ENCODE results near the gene NRIP1. TPM values are rescaled to one million over a fixed set of nuclear protein-coding genes. Genes with fewer than 3 reads are reported as not detected.
"Not testable (repeated sequence)": the region's sequence is repeated elsewhere in the genome, so short reads cannot be mapped to it uniquely, and the experiment has no call there.

NRIP1 gene
- total RNA-seq, 1 donor from 2014 or later: 30.9 TPM

DNA sequence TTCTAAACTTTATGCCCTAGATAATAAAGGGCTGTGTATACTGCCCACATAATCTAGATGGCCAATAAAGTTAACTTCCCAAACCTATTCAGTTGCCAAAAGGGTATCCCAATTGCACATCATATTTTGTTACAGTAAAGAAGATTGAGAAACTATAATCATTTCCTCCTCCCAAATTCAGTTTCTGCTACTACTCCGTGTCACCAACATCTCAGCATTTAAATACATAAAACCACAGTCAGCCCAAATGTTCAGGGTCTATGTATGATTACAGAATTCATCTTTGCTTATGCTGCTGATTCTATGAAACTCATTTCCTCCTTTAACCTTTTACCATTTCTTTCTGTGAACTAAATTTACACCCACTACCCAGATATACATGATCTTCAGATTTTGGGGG lies 28.6 kb downstream of the NRIP1 start:
- DNase-seq (ENCODE audit: extremely low spot score in 2 of 2): no peak
- no peaks in the 10 kb centered on the region for H3K36me3 ChIP-seq
- H3K27ac ChIP-seq: no peak overlapping the region
- intact Hi-C loops (cut with DNase I): no loop called here
- H3K4me3 ChIP-seq: no peak overlapping the region
- H3K4me1 ChIP-seq: peaks cover 25% of the 10 kb centered on the region
- TF ChIP-seq POLR2AphosphoS5 (IDR thresholded peaks at IDR 0.05; ENCODE audit: insufficient read depth in 1 of 2, low read depth in 1 of 2) (no peak), POLR2A (IDR thresholded peaks at IDR 0.05) (no peak), CTCF (IDR thresholded peaks at IDR 0.05) (no peak)
- H3K9me3 ChIP-seq: no peaks in the 10 kb centered on the region
- no peaks in the 10 kb centered on the region for H3K27me3 ChIP-seq

DNA sequence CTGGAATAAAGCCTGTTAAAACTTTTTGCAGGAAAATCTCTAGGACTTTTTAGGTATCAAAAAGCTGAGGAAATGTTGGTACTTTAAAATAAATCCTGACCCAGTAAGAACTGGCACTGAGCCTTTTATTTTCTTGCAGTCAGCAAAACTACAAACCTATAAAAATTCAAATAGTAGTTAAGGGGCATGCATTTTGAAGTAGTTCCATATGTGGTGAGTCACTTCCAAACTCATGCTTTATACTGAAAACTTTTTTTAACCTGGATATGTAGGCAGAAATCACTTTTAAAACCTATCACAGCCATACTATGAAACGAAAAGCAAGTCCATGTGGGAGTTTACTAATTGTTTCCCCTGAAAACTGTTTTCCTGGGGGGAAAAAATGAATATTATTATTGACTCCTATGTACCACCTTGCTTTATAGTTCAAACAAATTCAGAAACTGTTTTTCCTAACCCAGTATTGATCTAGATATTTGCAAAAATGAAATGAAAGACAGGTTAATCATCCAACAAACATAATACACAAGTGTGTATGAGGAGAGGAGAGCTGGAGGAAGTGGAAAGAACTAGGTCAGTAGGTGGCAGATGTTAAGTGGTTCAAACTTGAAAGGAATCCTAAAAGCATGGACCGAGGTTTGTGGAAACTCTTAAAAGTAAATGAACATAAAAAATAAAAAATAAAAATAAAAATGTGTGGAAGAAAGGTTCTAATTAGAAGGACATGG lies 30.5 kb downstream of the NRIP1 start:
- no peaks in the 10 kb centered on the region for H3K27me3 ChIP-seq

DNA sequence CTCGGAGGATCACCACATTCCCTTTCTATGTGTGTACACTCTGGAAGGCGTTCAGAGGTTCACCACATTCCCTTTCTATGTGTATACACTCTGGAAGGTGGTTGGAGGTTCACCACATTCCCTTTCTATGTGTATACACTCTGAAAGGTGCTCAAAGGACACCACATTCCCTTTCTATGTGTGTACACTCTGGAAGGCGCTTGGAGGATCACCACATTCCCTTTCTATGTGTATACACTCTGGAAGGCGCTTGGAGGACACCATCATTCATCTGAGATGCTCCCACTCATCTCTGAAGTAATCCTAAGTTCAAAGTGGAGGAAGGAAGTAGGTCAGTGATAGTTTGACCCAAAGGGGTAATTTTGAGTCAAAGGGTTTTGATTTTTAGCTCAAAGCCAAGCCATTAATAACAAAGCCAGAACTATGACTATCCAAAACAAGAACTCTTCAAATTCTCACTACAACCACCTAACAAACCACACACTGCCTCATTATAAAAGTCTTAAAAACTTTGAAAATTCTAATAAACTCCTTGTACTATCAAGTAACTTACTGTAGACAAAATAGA lies 32.9 kb downstream of the NRIP1 start:
- no peak for DNase-seq (ENCODE audit: extremely low spot score in 2 of 2)
- TF ChIP-seq POLR2AphosphoS5 (IDR thresholded peaks at IDR 0.05; ENCODE audit: insufficient read depth in 1 of 2, low read depth in 1 of 2) (no peak), POLR2A (IDR thresholded peaks at IDR 0.05) (no peak), CTCF (IDR thresholded peaks at IDR 0.05) (no peak)
- Histone ChIP-seq H3K4me3 (no peak overlapping the region), H3K4me1 (peaks cover 45% of the 10 kb centered on the region), H3K27ac (no peak overlapping the region), H3K9me3 (no peaks in the 10 kb centered on the region), H3K27me3 (no peaks in the 10 kb centered on the region), H3K36me3 (no peaks in the 10 kb centered on the region)
- intact Hi-C loops (cut with DNase I): no loop called here

More for the DNA sequence above, 30.5 kb downstream of the NRIP1 start:
- H3K36me3 ChIP-seq: no peaks in the 10 kb centered on the region
- intact Hi-C loops (cut with DNase I): no loop called here
- no peak for TF ChIP-seq POLR2A (IDR thresholded peaks at IDR 0.05)
- TF ChIP-seq CTCF (IDR thresholded peaks at IDR 0.05): no peak
- no peak for TF ChIP-seq POLR2AphosphoS5 (IDR thresholded peaks at IDR 0.05; ENCODE audit: insufficient read depth in 1 of 2, low read depth in 1 of 2)
- H3K27ac ChIP-seq: no peak overlapping the region
- DNase-seq (ENCODE audit: extremely low spot score in 2 of 2): no peak
- H3K4me3 ChIP-seq: no peak overlapping the region
- no peaks in the 10 kb centered on the region for H3K9me3 ChIP-seq
- H3K4me1 ChIP-seq: peaks cover 33% of the 10 kb centered on the region

- H3K4me1 ChIP-seq: peaks cover 45% of the 10 kb centered on the region
- DNase-seq (ENCODE audit: extremely low spot score in 2 of 2); H3K27ac ChIP-seq; H3K27me3 ChIP-seq; H3K9me3 ChIP-seq; H3K36me3 ChIP-seq; intact Hi-C loops (cut with DNase I); H3K4me3 ChIP-seq: not testable (repeated sequence)
Measured at GRCh38 chr21:15031362-15031761, 33.4 kb downstream of the NRIP1 start.

DNA sequence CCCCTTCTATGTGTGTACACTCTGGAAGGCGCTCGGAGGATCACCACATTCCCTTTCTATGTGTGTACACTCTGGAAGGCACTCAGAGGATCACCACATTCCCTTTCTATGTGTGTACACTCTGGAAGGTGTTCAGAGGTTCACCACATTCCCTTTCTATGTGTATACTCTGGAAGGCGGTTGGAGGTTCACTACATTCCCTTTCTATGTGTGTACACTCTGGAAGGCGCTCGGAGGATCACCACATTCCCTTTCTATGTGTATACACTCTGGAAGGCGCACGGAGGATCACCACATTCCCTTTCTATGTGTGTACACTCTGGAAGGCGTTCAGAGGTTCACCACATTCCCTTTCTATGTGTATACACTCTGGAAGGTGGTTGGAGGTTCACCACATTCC lies 33.9 kb downstream of the NRIP1 start:
- peaks cover 45% of the 10 kb centered on the region for H3K4me1 ChIP-seq
- H3K27me3 ChIP-seq; H3K4me3 ChIP-seq; H3K9me3 ChIP-seq; intact Hi-C loops (cut with DNase I); H3K36me3 ChIP-seq; H3K27ac ChIP-seq; DNase-seq (ENCODE audit: extremely low spot score in 2 of 2): not testable (repeated sequence)

DNA sequence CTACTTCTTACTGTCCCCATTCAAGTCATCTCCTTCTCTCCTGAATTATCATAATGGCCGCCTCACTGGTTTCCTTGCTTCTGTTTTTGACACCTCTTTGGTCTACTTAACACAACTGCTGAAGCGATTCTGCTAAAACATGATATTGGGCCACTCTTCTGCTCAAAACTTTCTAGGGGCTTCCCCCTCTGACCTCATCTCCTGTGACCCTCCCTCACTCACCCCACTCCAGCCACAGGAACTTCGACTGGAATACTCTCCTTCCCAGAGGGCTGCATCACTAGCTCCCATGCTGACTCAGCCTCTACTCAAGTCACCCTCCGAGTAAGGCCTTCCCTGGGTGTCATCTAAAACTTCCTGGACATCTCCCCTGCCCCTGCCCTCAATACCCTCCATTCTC lies 35.7 kb downstream of the NRIP1 start:
- intact Hi-C loops (cut with DNase I): no loop called here
- TF ChIP-seq POLR2A (IDR thresholded peaks at IDR 0.05) (no peak), CTCF (IDR thresholded peaks at IDR 0.05) (no peak)
- DNase-seq (ENCODE audit: extremely low spot score in 2 of 2): no peak
- no peaks in the 10 kb centered on the region for H3K9me3 ChIP-seq
- no peak overlapping the region for H3K4me3 ChIP-seq
- no peak overlapping the region for H3K27ac ChIP-seq
- no peaks in the 10 kb centered on the region for H3K27me3 ChIP-seq
- peaks cover 36% of the 10 kb centered on the region for H3K4me1 ChIP-seq
- no peaks in the 10 kb centered on the region for H3K36me3 ChIP-seq

Data from vagina (tissue), 2 donors.